ENCODE data around the gene PACRG. TPM values are rescaled to one million over a fixed set of nuclear protein-coding genes. Genes with fewer than 3 reads are reported as not detected.
"Not testable (repeated sequence)": the region's sequence is repeated elsewhere in the genome, so short reads cannot be mapped to it uniquely, and the experiment has no call there.

PACRG gene
- total RNA-seq, 1 experiment from 2014 or later: 0.44 TPM

DNA sequence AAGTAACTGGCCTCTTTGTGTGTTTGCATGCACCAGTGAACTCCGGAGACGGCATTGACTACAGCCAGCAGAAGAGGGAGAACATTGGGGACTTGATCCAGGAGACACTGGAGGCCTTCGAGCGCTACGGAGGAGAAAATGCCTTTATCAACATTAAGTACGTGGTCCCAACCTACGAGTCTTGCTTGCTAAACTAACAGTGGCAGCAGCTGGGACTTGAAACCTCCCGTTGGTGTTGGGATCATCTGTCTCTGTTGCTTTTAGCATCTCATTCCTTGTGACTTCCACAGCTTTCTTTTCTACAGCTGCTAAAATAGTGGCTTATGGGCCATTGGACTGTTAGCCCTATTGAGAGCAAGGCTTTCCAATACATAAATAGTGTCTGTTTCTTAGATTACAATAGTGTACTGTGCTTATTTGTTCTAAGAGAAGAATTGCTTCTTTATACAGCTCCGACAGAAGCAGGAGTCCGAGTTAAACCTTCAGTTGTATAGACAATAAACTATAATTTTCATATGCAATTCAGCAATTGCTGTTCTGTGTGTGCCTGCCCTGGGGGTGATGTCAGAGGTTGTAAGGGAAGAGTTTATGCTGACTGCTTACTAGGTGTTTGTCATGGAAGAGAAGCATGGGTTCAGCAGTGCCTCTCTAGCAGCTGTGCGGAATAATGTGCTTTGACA lies 587.2 kb downstream of the PACRG start:
- no peaks in the 10 kb centered on the region for H3K27me3 Mint-ChIP-seq (ENCODE audit: low read depth)
- H3K36me3 Mint-ChIP-seq: no peaks in the 10 kb centered on the region
- ATAC-seq: no peak
- ChIA-PET POLR2A (no interaction called here), CTCF (no interaction called here)
- H3K4me3 Mint-ChIP-seq: no peak overlapping the region
- TF ChIP-seq CTCF (IDR thresholded peaks at IDR 0.05): no peak
- no peak for TF ChIP-seq NFYB (CRISPR knock-in tag; conservative IDR thresholded peaks at IDR 0.05; ENCODE audit: low read depth)
- TF ChIP-seq ELF4 (CRISPR knock-in tag; IDR thresholded peaks at IDR 0.05; ENCODE audit: low read depth): no peak
- TF ChIP-seq GRHL2 (CRISPR knock-in tag; IDR thresholded peaks at IDR 0.05; ENCODE audit: insufficient replicate concordance, severe bottlenecking): no peak
- TF ChIP-seq SMAD3 (CRISPR knock-in tag; IDR thresholded peaks at IDR 0.05; ENCODE audit: borderline replicate concordance): no peak
- no peak for TF ChIP-seq ZNF671 (CRISPR knock-in tag; IDR thresholded peaks at IDR 0.05)
- TF ChIP-seq JAZF1 (CRISPR knock-in tag; IDR thresholded peaks at IDR 0.05): no peak
- TF ChIP-seq, protein P1, sequence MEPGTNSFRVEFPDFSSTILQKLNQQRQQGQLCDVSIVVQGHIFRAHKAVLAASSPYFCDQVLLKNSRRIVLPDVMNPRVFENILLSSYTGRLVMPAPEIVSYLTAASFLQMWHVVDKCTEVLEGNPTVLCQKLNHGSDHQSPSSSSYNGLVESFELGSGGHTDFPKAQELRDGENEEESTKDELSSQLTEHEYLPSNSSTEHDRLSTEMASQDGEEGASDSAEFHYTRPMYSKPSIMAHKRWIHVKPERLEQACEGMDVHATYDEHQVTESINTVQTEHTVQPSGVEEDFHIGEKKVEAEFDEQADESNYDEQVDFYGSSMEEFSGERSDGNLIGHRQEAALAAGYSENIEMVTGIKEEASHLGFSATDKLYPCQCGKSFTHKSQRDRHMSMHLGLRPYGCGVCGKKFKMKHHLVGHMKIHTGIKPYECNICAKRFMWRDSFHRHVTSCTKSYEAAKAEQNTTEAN (CRISPR knock-in tag; IDR thresholded peaks at IDR 0.05): no peak
- TF ChIP-seq, protein P2, sequence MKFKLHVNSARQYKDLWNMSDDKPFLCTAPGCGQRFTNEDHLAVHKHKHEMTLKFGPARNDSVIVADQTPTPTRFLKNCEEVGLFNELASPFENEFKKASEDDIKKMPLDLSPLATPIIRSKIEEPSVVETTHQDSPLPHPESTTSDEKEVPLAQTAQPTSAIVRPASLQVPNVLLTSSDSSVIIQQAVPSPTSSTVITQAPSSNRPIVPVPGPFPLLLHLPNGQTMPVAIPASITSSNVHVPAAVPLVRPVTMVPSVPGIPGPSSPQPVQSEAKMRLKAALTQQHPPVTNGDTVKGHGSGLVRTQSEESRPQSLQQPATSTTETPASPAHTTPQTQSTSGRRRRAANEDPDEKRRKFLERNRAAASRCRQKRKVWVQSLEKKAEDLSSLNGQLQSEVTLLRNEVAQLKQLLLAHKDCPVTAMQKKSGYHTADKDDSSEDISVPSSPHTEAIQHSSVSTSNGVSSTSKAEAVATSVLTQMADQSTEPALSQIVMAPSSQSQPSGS (CRISPR knock-in tag; IDR thresholded peaks at IDR 0.05; ENCODE audit: borderline replicate concordance, low read depth): no peak
- no peak for TF ChIP-seq ATF3 (CRISPR knock-in tag; conservative IDR thresholded peaks at IDR 0.05)
- no peak for TF ChIP-seq ZNF219 (CRISPR knock-in tag; IDR thresholded peaks at IDR 0.05; ENCODE audit: borderline replicate concordance)
- TF ChIP-seq NR3C1 (CRISPR knock-in tag; conservative IDR thresholded peaks at IDR 0.05; ENCODE audit: low read depth): no peak
- TF ChIP-seq, protein P3, sequence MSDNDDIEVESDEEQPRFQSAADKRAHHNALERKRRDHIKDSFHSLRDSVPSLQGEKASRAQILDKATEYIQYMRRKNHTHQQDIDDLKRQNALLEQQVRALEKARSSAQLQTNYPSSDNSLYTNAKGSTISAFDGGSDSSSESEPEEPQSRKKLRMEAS (CRISPR knock-in tag; IDR thresholded peaks at IDR 0.05): no peak
- TF ChIP-seq GABPB1 (CRISPR knock-in tag; IDR thresholded peaks at IDR 0.05): no peak
- TF ChIP-seq USF2 (CRISPR knock-in tag; IDR thresholded peaks at IDR 0.05): no peak
- no peak for TF ChIP-seq SP1 (CRISPR knock-in tag; conservative IDR thresholded peaks at IDR 0.05)
- no peak for DNase-seq (ENCODE audit: low spot score)
- no peaks in the 10 kb centered on the region for H3K9me3 Mint-ChIP-seq
- H3K4me1 Mint-ChIP-seq: no peaks in the 10 kb centered on the region
- H3K27ac Mint-ChIP-seq: no peak overlapping the region

DNA sequence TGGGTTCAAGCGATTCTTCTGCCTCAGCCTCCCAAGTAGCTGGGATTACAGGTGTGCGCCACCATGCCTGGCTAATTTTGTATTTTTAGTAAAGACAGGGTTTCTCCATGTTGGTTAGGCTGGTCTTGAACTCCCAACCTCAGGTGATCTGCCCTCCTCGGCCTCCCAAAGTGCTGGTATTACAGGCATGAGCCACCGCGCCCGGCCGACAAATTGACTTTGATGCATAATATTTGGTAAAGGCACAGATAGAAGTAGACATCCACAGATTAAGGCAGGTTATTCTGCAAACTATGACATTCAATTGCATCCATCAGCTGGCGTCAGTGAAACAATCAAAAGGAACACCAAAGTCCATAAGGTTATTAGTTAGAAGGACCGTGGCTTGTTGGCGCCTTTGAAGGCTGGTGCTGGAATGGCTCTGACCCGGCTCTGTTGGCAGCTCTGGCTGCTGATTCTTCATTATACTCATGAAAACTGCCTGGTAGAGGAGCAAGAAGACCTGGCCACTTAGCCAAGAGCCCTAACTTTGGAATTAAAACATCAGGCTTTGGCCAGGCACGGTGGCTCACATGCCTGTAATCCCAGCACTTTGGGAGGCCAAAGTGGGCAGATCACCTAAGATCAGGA lies 589.2 kb downstream of the PACRG start:
- H3K36me3 Mint-ChIP-seq; H3K4me1 Mint-ChIP-seq; H3K27ac Mint-ChIP-seq; POLR2A ChIA-PET; DNase-seq (ENCODE audit: low spot score); ATAC-seq; H3K9me3 Mint-ChIP-seq; H3K27me3 Mint-ChIP-seq (ENCODE audit: low read depth); H3K4me3 Mint-ChIP-seq: not testable (repeated sequence)
- CTCF ChIA-PET: interaction anchor here (0.7 kb wide), 1 partner anchor 314 kb away, joined by 3 read pairs; no protein-coding TSS in a partner anchor
